CD14-positive monocyte (primary cell): Measurements from ENCODE around the gene POPDC2. TPM values are rescaled to one million over a fixed set of nuclear protein-coding genes. Genes with fewer than 3 reads are reported as not detected.

Experiments used
- DNase-seq, 3 donors: peaks; one replicate each; pipeline ENCODE4 v3.0.0-alpha.2; 2011 to 2022
- H2AFZ ChIP-seq: 2 replicates; pipeline ENCODE4 v1.6.0; 2012; ENCODE audit warnings: mild to moderate bottlenecking, low read depth, low read length, inconsistent platforms; ENCODE audit not compliant: insufficient read depth, poor library complexity, severe bottlenecking
- H3K27ac ChIP-seq, 2 donors: 1 replicate in 1 of 2; 2 replicates in 1 of 2; pipeline ENCODE4 v1.5.1; 2012 to 2013; ENCODE audit warnings: low read length in 2 of 2, control low read depth in 1 of 2, inconsistent platforms in 1 of 2, low read depth in 1 of 2, mild to moderate bottlenecking in 1 of 2
- H3K27me3 ChIP-seq, 2 donors: one replicate each; pipeline versions ENCODE4 v1.6.0 to v1.6.1; 2011 to 2013; ENCODE audit warnings: low read length in 2 of 2; ENCODE audit not compliant: control insufficient read depth in 2 of 2, insufficient read depth in 2 of 2
- H3K36me3 ChIP-seq, 2 donors: replicated peaks in 1 of 2; 1 replicate in 1 of 2; 2 replicates in 1 of 2; pipeline versions ENCODE4 v1.5.1 to v1.6.1; 2012 to 2013; ENCODE audit warnings: low read length in 2 of 2, control low read depth in 1 of 2, inconsistent platforms in 1 of 2, mild to moderate bottlenecking in 1 of 2; ENCODE audit not compliant: insufficient read depth in 2 of 2, control insufficient read depth in 1 of 2
- H3K4me1 ChIP-seq, 2 donors: 1 replicate in 1 of 2; 2 replicates in 1 of 2; pipeline versions ENCODE4 v1.5.1 to v1.6.1; 2012 to 2013; ENCODE audit warnings: low read length in 2 of 2, control low read depth in 1 of 2, inconsistent platforms in 1 of 2, mild to moderate bottlenecking in 1 of 2, moderate library complexity in 1 of 2; ENCODE audit not compliant: insufficient read depth in 2 of 2, control insufficient read depth in 1 of 2
- H3K4me2 ChIP-seq: replicated peaks from 2 replicates; pipeline ENCODE3; 2012; ENCODE audit warnings: low read length, moderate library complexity, mild to moderate bottlenecking; ENCODE audit not compliant: poor library complexity, severe bottlenecking; ENCODE audit errors: extremely low read depth
- H3K4me3 ChIP-seq, 3 experiments: fragments of 200-600 bp in 1 of 3; sonication (generic) in 1 of 3; replicated peaks in 1 of 3; 1 replicate in 2 of 3; 2 replicates in 1 of 3; pipeline ENCODE4 v1.5.1; 2011 to 2013; ENCODE audit warnings: low read length in 3 of 3, mild to moderate bottlenecking in 3 of 3, control low read depth in 2 of 3, low read depth in 2 of 3, inconsistent platforms in 1 of 3, moderate library complexity in 1 of 3
- H3K79me2 ChIP-seq: 2 replicates; pipeline ENCODE4 v1.6.0; 2012; ENCODE audit warnings: mild to moderate bottlenecking, control low read depth, inconsistent platforms, low read length, moderate library complexity; ENCODE audit not compliant: insufficient read depth
- H3K9ac ChIP-seq: 2 replicates; pipeline ENCODE4 v1.6.0; 2017; ENCODE audit warnings: low read length, mild to moderate bottlenecking; ENCODE audit not compliant: insufficient read depth, poor library complexity, severe bottlenecking
- H3K9me3 ChIP-seq, 2 donors: replicated peaks in 1 of 2; 1 replicate in 1 of 2; 2 replicates in 1 of 2; pipeline versions ENCODE4 v1.5.1 to v1.6.1; 2012 to 2013; ENCODE audit warnings: low read length in 2 of 2, control low read depth in 1 of 2; ENCODE audit not compliant: control insufficient read depth in 1 of 2, insufficient read depth in 1 of 2
- H4K20me1 ChIP-seq: 2 replicates; pipeline ENCODE4 v1.6.0; 2012; ENCODE audit warnings: mild to moderate bottlenecking, low read length, control low read depth, moderate library complexity; ENCODE audit not compliant: insufficient read depth
- H3K27ac Mint-ChIP-seq, 7 donors: one replicate each; pipeline ENCODE4 v1.8.0; 2020; ENCODE audit warnings: mild to moderate bottlenecking in 7 of 7, mixed read lengths in 7 of 7, moderate library complexity in 6 of 7, inconsistent platforms in 2 of 7
- H3K27me3 Mint-ChIP-seq, 3 donors: one replicate each; pipeline ENCODE4 v1.8.0; 2021 to 2022; ENCODE audit warnings: low read depth in 3 of 3, mild to moderate bottlenecking in 3 of 3, mixed read lengths in 3 of 3, moderate library complexity in 3 of 3, inconsistent platforms in 1 of 3
- H3K36me3 Mint-ChIP-seq, 2 donors: one replicate each; pipeline ENCODE4 v1.8.0; 2020; ENCODE audit warnings: mixed read lengths in 2 of 2, inconsistent platforms in 1 of 2, mild to moderate bottlenecking in 1 of 2
- H3K4me1 Mint-ChIP-seq: one replicate; pipeline ENCODE4 v1.8.0; 2020; ENCODE audit warnings: mild to moderate bottlenecking, mixed read lengths
- H3K4me3 Mint-ChIP-seq, 2 donors: one replicate each; pipeline ENCODE4 v1.8.0; 2020; ENCODE audit warnings: mild to moderate bottlenecking in 2 of 2, mixed read lengths in 2 of 2, moderate library complexity in 1 of 2
- H3K9me3 Mint-ChIP-seq, 7 donors: one replicate each; pipeline ENCODE4 v1.8.0; 2020 to 2022; ENCODE audit warnings: mixed read lengths in 7 of 7, mild to moderate bottlenecking in 6 of 7, moderate library complexity in 6 of 7, inconsistent platforms in 2 of 7
- CTCF ChIP-seq: fragments of 200-600 bp; IDR thresholded peaks from one replicate; pipeline ENCODE4 v1.8.0; 2022; ENCODE audit warnings: antibody characterized with exemption, mild to moderate bottlenecking
- WGBS: methylation state at CpG from one replicate; pipeline ENCODE4 v1.1.5; 2013; ENCODE audit warnings: missing lambda C conversion rate; ENCODE audit not compliant: insufficient coverage; 5-methylcytosine and 5-hydroxymethylcytosine counted together
- intact Hi-C, 2 donors: fragments of 100-400 bp; cut with micrococcal nuclease; formaldehyde crosslinking; loops; one replicate each; pipeline versions ENCODE4 v1.15.0 to v1.15.1; 2023
- polyA plus RNA-seq, 3 donors: library from polyadenylated mRNA; depleted of rRNA in 1 of 3; unstranded in 2 of 3; stranded (reverse) in 1 of 3; fragments of 300-500 nt in 2 of 3; fragments of >200 nt in 1 of 3; fragmentation: Illumina TruSeq in 2 of 3; gene quantifications; 1 replicate in 2 of 3; 2 replicates in 1 of 3; pipeline ENCODE4 v1.2.3, GENCODE V29; 2012 to 2021

POPDC2 gene
- polyA plus RNA-seq, 3 donors = 0.58 to 6.7 (median 0.63) TPM

DNA sequence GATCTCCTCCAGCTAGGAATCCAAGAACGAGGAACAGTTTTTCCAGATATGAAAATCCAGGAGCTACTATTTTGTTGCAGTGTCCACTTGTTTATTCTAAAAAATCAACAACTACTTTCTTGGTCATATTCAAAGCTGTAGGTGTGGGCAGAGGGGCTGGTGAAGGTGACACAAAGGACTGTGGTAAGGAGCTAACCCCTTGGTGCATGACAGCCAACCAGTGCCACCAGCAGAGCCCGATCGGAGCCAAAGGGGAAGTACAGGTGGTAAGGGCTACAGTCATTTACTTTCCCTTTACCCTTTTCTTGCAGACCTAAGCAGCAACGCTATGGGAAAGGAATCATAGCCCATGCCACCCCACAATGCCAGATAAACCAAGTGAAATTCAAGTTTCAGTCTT, 32.0 kb downstream of the POPDC2 start:
- Histone ChIP-seq H4K20me1 (no peaks in the 10 kb centered on the region), H3K27ac (peak overlapping the region; percentile 63 to 93), H3K36me3 (no peaks in the 10 kb centered on the region), H2AFZ (no peak overlapping the region), H3K4me3 (peak overlapping the region in 1 of 3 experiments; percentile 23), H3K4me1 (peaks cover 79 to 83% of the 10 kb centered on the region in 2 donors), H3K79me2 (no peaks in the 10 kb centered on the region), H3K4me2 (peak overlapping the region; percentile 9), H3K27me3 (no peaks in the 10 kb centered on the region), H3K9ac (peak overlapping the region; percentile 5), H3K9me3 (no peaks in the 10 kb centered on the region)
- WGBS = 10% methylated on average over 2 of the region's 4 CpGs
- intact Hi-C loops = no loop called here
- TF ChIP-seq CTCF = no peak
- H3K4me1 Mint-ChIP-seq = peaks cover 75% of the 10 kb centered on the region
- peak; percentile 50 to 81 (median 57) for DNase-seq
- peak overlapping the region in 1 of 2 donors; percentile 30 for H3K4me3 Mint-ChIP-seq
- H3K36me3 Mint-ChIP-seq = peaks cover 0 to 8% of the 10 kb centered on the region in 2 donors
- peak overlapping the region; percentile 87 to 100 (median 94) for H3K27ac Mint-ChIP-seq
- peaks cover 0 to 8% (median 0%) of the 10 kb centered on the region in 7 donors for H3K9me3 Mint-ChIP-seq
- peaks cover 0 to 6% (median 4%) of the 10 kb centered on the region in 3 donors for H3K27me3 Mint-ChIP-seq

- H2AFZ ChIP-seq = peak overlapping the region; percentile 47
Observed at GRCh38 chr3:119627461-119627860, 32.9 kb downstream of the POPDC2 start.

More at GRCh38 chr3:119627461-119627860, 32.9 kb downstream of the POPDC2 start:
- TF ChIP-seq CTCF = no peak
- Histone ChIP-seq H3K36me3 (no peaks in the 10 kb centered on the region), H3K9ac (peak overlapping the region; percentile 16), H3K4me1 (peaks cover 75 to 78% of the 10 kb centered on the region in 2 donors), H3K27ac (peak overlapping the region; percentile 58 to 93), H3K4me2 (peak overlapping the region; percentile 46), H3K27me3 (no peaks in the 10 kb centered on the region), H3K9me3 (no peaks in the 10 kb centered on the region), H4K20me1 (no peaks in the 10 kb centered on the region), H3K4me3 (peak overlapping the region in 1 of 3 experiments; percentile 23), H3K79me2 (no peaks in the 10 kb centered on the region)
- peaks cover 0 to 8% (median 0%) of the 10 kb centered on the region in 7 donors for H3K9me3 Mint-ChIP-seq
- DNase-seq = peak; percentile 72 to 90 (median 74)
- peaks cover 0 to 6% (median 4%) of the 10 kb centered on the region in 3 donors for H3K27me3 Mint-ChIP-seq
- intact Hi-C loops = no loop called here
- peak overlapping the region; percentile 87 to 100 (median 94) for H3K27ac Mint-ChIP-seq
- peak overlapping the region in 1 of 2 donors; percentile 64 for H3K4me3 Mint-ChIP-seq
- H3K36me3 Mint-ChIP-seq = peaks cover 0 to 8% of the 10 kb centered on the region in 2 donors
- peaks cover 73% of the 10 kb centered on the region for H3K4me1 Mint-ChIP-seq
- 21% methylated on average over 8 of the region's 8 CpGs for WGBS
